SK-MEL-5 (cell line): ENCODE data around the gene EFCAB14. TPM values are rescaled to one million over a fixed set of nuclear protein-coding genes. Genes with fewer than 3 reads are reported as not detected.

Experiments used
- DNase-seq: peaks from one replicate; pipeline ENCODE4 v3.0.0-alpha.2; 2016; ENCODE audit warnings: low read depth, low spot score
- in situ Hi-C: cut with HindIII; loops from 2 replicates; pipeline ENCODE4 v1.10.0; 2016; ENCODE audit warnings: low sequenced_read_pairs, high pct_unique_total_duplicates, low pct_unique_long_range_greater_than_20kb
- total RNA-seq: library from RNA; depleted of rRNA; stranded (reverse); fragments of >200 nt; shearing (Covaris generic); gene quantifications from 2 replicates; pipeline ENCODE4 v1.2.3, GENCODE V29; 2014

Gene EFCAB14
- total RNA-seq, 1 experiment from 2014 or later, result 60.9 TPM

- in situ Hi-C loops, result no loop called here
- DNase-seq, result peak; percentile 19
Observed at GRCh38 chr1:46691997-46692790, 26.7 kb downstream of the EFCAB14 start.

GRCh38 chr1:46690931-46691421 is 27.9 kb downstream of the EFCAB14 start:
- in situ Hi-C loops, result no loop called here
- no peak for DNase-seq

DNA sequence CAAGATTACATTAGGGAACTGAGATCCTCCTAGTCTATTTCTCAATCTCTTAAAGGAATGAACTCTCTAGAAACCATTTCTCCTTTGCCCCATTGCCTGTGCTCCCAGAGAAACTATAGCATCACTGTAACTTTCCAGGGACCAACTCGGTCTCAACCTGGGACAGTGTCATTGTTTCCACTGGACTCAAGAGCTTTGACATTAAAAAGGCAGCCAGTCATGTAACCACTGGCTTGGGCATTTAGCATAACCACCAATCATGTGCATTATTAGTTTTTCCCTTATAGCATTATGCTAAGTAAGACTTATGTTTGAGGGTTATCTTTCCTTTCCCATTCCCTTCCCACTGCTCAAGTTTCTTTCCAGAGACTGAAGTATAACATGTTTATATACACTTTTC is 29.0 kb downstream of the EFCAB14 start:
- no peak for DNase-seq
- in situ Hi-C loops, result no loop called here

- DNase-seq, result no peak
- in situ Hi-C loops, result no loop called here
Observed at GRCh38 chr1:46689356-46689755, 29.6 kb downstream of the EFCAB14 start.

DNA sequence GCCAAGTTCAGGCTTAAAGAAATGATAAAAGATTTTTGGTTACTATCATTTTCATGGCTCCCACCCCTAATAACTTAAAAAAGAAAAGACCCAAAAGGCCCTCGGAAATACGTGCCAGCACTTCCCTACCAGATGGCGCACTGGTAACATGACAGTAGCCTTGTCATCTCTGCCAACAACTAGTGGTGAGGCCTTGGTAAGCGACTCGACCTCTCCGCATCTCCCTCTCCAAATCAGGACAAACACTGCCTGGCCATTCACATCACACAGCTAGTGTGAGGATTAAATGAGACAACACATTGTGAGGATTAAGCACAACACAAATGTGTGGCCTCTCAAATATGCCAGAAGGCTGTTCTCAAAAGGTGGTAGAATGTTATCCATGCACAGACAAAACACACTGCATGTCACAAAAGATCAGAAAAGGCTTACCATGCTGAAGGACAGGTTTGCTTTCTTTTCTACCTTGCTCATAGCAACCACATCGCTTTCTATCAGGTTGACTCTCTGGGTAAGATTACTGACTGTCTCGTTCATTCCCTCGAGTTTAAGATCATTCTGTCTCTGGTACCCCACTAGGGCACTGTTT is 30.9 kb downstream of the EFCAB14 start:
- in situ Hi-C loops, result no loop called here
- no peak for DNase-seq

- DNase-seq, result no peak
- in situ Hi-C loops, result no loop called here
Observed at GRCh38 chr1:46687093-46687659, 31.7 kb downstream of the EFCAB14 start.

GRCh38 chr1:46686255-46686654 is 32.7 kb downstream of the EFCAB14 start:
- no peak for DNase-seq
- in situ Hi-C loops, result no loop called here

DNA sequence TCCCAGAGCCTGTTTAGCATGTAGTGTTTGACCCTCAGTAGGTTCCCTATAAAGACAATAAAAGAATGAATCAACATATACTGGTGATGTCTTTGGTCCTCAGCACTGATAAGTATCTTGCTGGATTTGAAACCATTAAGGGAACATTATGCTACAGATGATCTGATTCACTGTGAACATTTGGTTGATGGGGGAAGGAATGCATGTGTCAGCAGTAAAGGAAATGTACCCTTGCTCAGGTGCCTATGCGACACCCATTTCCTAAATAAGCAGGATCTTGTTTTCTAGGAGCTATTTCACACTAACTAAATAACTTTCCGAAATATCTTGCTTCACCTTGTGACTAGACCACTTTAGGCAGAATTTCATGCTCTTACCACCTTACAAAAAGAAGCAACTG is 34.2 kb downstream of the EFCAB14 start:
- DNase-seq, result no peak
- in situ Hi-C loops, result no loop called here

GRCh38 chr1:46682064-46682463 is 36.9 kb downstream of the EFCAB14 start:
- in situ Hi-C loops, result no loop called here

DNA sequence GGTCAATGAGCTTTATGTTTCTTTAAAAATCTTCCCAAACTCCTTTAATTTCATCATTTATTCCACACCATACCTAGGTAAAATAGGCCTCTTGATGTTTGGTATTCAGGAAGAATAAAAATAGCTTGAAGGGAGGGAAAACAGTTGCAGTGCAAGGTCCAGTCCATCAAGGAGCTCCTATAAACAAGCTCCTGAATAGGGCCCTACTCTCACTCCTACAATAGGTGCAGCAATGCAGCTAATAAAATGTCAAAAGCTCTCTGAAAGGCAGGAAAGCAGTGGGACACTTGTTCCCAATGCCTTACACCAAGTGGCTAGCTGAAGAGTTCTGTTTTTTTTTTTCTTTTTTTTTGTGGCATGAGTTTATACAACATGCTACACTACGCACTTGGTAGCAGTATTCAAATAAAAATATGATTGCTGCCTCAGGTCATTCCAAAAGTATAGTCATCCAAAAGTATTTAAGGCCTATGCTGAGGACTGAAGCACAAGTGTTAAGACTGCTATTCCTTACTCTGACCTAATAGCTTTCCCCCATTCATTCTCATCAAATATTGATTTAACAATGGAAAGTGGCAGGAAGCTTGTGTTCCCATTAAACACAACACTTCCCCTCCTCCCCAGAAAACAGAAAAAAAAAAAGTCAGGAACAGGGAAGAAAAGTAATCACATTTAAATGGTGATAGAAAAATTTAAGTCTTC is 37.4 kb downstream of the EFCAB14 start:
- in situ Hi-C loops, result no loop called here
- DNase-seq, result no peak

More at GRCh38 chr1:46682064-46682463, 36.9 kb downstream of the EFCAB14 start:
- no peak for DNase-seq

GRCh38 chr1:46679789-46680573 is 38.9 kb downstream of the EFCAB14 start:
- in situ Hi-C loops, result no loop called here
- no peak for DNase-seq

- in situ Hi-C loops, result no loop called here
- no peak for DNase-seq
Observed at GRCh38 chr1:46677339-46677738, 41.6 kb downstream of the EFCAB14 start.

DNA sequence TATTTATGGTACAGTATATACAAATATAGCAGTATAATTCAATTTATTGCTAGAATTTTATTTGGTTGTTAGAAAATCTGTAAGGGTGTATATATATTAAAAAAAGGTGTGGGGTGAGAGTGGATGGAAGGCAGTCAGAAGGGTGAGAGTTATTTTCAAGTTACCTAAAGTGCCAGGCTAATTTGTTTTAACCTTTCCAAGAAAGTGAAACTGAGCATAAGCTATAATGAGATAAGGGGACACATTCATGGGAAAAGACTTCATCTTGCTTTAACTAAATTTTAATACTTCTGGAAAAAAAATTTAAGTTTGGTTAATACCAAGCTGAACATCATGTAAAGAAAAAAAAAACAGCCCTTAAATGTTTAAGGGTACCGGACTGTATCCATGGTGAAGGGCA is 42.4 kb downstream of the EFCAB14 start:
- in situ Hi-C loops, result no loop called here
- DNase-seq, result no peak

- DNase-seq, result no peak
- in situ Hi-C loops, result no loop called here
Observed at GRCh38 chr1:46675549-46676314, 43.2 kb downstream of the EFCAB14 start.

- in situ Hi-C loops, result no loop called here
- DNase-seq, result peak; percentile 45
Observed at GRCh38 chr1:46673749-46674182, 45.1 kb downstream of the EFCAB14 start.

DNA sequence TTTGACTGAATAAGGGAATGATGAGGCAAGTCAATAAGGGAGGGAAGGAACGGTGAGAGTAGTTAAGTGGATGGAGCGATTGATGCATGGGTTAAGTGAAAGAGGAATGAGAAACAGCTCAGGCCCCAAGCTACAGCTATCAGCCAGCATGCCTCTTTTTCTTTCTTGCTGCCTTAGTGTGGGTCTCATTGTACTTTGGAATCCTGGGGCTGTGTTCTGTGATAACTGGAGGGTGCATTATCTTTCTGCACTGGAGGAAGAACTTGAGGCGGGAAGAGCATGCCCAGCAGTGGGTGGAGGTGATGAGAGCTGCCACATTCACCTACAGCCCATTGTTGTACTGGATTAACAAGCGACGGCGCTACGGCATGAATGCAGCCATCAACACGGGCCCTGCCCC is 46.2 kb downstream of the EFCAB14 start:
- DNase-seq, result no peak
- in situ Hi-C loops, result no loop called here

- DNase-seq, result no peak
- in situ Hi-C loops, result no loop called here
Observed at GRCh38 chr1:46671554-46671953, 47.4 kb downstream of the EFCAB14 start, which contains the start of gene TEX38. Gene TEX38, plus strand, starts transcription at chr1:46671854. Its CDS starts 81 bp downstream, at chr1:46671935.
